Naive thymus-derived CD8-positive, alpha-beta T cell (primary cell): ENCODE results near the gene GABPA. TPM values are rescaled to one million over a fixed set of nuclear protein-coding genes. Genes with fewer than 3 reads are reported as not detected.

Experiments
- ATAC-seq, 2 donors: fragments of 150-1000 bp; cut with Tn5 transposase in 1 of 2; sonication (Bioruptor Pico), chemical (Tn5 transposase) in 1 of 2; 1 replicate in 1 of 2; 2 replicates in 1 of 2; pipeline ENCODE4 v1.10.0; 2021; ENCODE audit warnings: mild to moderate bottlenecking in 2 of 2, moderate library complexity in 2 of 2
- POLR2A ChIA-PET: fragments of 350-600 bp; sonication (Branson Sonifier 250); formaldehyde crosslinking; loops from one replicate; lab custom pipeline; 2021; ENCODE audit warnings: antibody characterized with exemption; lab: Charles Lee
- DNase-seq, 10 donors: peaks; one replicate each; pipeline versions ENCODE4 v3.0.0 to v3.0.0-alpha.2; 2020 to 2022
- H3K27ac Mint-ChIP-seq, 10 donors: one replicate each; pipeline ENCODE4 v1.8.0; 2020 to 2022; ENCODE audit warnings: mild to moderate bottlenecking in 10 of 10, mixed read lengths in 10 of 10, moderate library complexity in 4 of 10, inconsistent platforms in 1 of 10
- H3K27me3 Mint-ChIP-seq, 5 donors: one replicate each; pipeline ENCODE4 v1.8.0; 2021 to 2022; ENCODE audit warnings: mixed read lengths in 5 of 5
- H3K36me3 Mint-ChIP-seq, 3 donors: one replicate each; pipeline ENCODE4 v1.8.0; 2020 to 2022; ENCODE audit warnings: mixed read lengths in 3 of 3, mild to moderate bottlenecking in 2 of 3, inconsistent platforms in 1 of 3
- H3K4me1 Mint-ChIP-seq, 4 donors: one replicate each; pipeline ENCODE4 v1.8.0; 2021 to 2022; ENCODE audit warnings: mixed read lengths in 4 of 4
- H3K4me3 Mint-ChIP-seq, 10 donors: one replicate each; pipeline ENCODE4 v1.8.0; 2020 to 2022; ENCODE audit warnings: mild to moderate bottlenecking in 10 of 10, mixed read lengths in 10 of 10, moderate library complexity in 6 of 10, inconsistent platforms in 1 of 10
- H3K9me3 Mint-ChIP-seq, 9 donors: one replicate each; pipeline ENCODE4 v1.8.0; 2020 to 2022; ENCODE audit warnings: mixed read lengths in 9 of 9, mild to moderate bottlenecking in 3 of 9, inconsistent platforms in 1 of 9, moderate library complexity in 1 of 9
- polyA plus RNA-seq, 3 donors: library from polyadenylated mRNA; unstranded; fragments of 300-500 nt; fragmentation: Illumina TruSeq; gene quantifications; one replicate each; pipeline ENCODE4 v1.2.3, GENCODE V29; 2021
- total RNA-seq, 8 experiments: library from RNA in 2 of 8; stranded (reverse) in 2 of 8; gene quantifications; one replicate each; pipeline ENCODE4 v1.2.3 and lab custom pipeline; 2021 to 2026

GABPA gene
- total and polyA plus RNA-seq, 5 experiments from 2014 or later, result 16.8 to 34.5 (median 18.4) TPM

DNA sequence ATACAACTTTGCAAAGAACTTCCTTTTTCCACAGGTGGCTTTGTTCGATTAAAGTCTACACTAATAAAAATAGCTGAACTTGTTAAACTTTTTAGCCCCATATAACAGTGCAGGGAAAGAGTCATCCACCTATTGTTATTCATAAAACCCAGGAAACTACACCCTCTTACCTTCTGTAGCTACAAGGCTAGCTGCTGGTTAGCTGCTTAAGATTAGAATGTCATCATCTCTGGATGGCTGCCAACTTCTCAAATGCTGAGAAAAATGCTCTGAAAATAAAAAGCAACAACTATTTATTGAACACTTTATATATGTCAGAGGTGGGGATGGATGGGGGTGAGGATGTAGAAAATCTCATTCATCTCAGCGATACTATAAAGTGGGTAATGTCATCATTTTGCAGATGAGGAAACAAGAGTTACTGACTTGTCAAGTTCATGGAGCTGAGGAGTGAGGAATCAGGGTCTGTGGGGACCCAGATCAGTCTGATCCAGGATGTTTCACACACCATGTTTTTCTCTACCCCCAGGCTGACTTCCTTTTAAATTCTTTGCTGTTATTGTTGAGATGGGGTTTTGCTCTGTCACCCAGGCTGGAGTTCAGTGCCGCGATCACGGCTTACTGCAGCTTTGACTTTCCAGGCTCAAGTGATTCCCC, 17.2 kb upstream of the GABPA start:
- H3K27ac Mint-ChIP-seq, result peak overlapping the region in 2 of 10 donors; percentile 33 to 39
- peaks cover 0 to 27% (median 12%) of the 10 kb centered on the region in 3 donors for H3K36me3 Mint-ChIP-seq

DNA sequence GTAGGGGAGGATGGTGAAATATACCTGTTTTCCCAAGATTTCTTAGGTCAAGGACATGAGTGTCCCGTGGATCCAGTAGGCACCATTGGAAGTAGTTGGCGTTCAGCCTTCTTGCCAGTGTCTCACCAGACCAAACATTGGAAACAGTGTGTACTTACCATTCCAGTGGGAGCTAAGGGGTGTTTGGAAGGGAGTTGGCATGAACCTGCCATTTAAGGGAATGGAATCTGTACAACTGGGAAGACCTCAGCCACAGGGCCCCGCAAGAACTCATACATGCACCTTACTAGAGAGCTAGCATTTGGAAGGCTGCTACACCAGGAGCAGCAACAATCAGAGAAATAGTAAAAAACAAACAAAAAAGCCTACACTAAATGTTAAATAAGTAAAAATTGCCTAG, 12.8 kb upstream of the GABPA start:
- DNase-seq (no peak), ATAC-seq (no peak)
- no peaks in the 10 kb centered on the region for H3K9me3 Mint-ChIP-seq
- H3K27ac Mint-ChIP-seq, result peak overlapping the region in 2 of 10 donors; percentile 8 to 81
- peaks cover 0 to 62% (median 28%) of the 10 kb centered on the region in 3 donors for H3K36me3 Mint-ChIP-seq
- POLR2A ChIA-PET, result no interaction called here
- H3K27me3 Mint-ChIP-seq, result no peaks in the 10 kb centered on the region
- no peak overlapping the region for H3K4me3 Mint-ChIP-seq
- H3K4me1 Mint-ChIP-seq, result peaks cover 0 to 2% (median 0%) of the 10 kb centered on the region in 4 donors

More for the DNA sequence above, 17.2 kb upstream of the GABPA start:
- H3K9me3 Mint-ChIP-seq, result no peaks in the 10 kb centered on the region
- DNase-seq (no peak), ATAC-seq (no peak)
- H3K4me1 Mint-ChIP-seq, result peaks cover 0 to 2% (median 0%) of the 10 kb centered on the region in 4 donors
- POLR2A ChIA-PET, result no interaction called here
- H3K4me3 Mint-ChIP-seq, result no peak overlapping the region
- no peaks in the 10 kb centered on the region for H3K27me3 Mint-ChIP-seq

DNA sequence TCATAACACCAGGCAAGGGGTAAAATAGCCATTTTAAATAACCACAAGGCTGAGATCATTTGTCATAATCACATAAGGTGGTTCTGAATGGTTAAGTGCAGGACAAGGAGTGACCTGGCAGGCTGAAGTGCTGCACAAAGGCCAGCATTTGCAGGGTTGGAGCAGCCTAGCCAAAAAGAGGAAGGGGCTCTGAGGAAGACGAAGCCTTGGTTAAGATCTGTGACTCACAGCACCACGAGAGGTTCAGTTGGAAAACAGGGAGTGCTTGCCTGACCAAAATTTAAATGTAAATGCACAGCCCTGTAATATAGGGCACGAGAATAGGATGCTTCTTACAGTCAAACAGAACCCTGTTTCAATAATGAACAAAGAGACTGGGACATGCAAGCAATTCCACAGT, 12.1 kb upstream of the GABPA start:
- Mint-ChIP-seq H3K27ac (peak overlapping the region in 1 of 10 donors; percentile 2), H3K36me3 (peaks cover under 1 to 66% (median 28%) of the 10 kb centered on the region in 3 donors), H3K4me1 (peaks cover 0 to 5% (median under 1%) of the 10 kb centered on the region in 4 donors), H3K9me3 (no peaks in the 10 kb centered on the region), H3K4me3 (no peak overlapping the region), H3K27me3 (no peaks in the 10 kb centered on the region)
- POLR2A ChIA-PET, result no interaction called here
- ATAC-seq, result no peak
- no peak for DNase-seq

DNA sequence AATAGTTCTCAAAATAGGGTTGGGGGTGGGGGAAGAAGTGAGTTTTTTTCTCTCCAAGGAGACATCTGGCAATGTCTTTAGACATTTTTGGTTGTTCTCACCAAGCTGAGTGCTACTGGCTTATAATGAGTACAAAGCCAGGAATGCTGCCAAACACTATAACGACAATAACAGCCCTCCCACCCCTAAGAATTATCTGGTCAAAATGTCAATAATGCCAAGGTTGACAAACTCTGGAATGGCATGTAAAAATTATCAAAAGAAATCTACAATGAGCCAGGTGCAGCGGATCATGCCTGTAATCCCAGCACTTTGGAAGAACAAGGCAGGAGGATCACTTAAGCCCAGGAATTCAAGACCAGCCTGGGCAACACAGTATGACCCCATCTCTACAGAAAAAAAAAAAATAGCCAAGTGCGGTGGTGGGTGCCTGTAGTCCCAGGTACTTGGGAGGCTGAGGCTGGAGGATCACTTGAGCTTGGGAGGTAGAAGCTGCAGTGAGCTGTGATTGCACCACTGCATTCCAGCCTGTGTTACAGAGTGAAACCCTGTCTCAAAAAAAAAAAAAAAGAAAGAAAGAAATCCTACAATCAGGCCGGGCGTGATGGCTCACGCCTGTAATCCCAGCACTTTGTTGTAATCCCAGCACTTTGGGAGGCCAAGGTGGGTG, 2.5 kb upstream of the GABPA start:
- Mint-ChIP-seq H3K36me3 (peaks cover 8 to 38% (median 11%) of the 10 kb centered on the region in 3 donors), H3K4me1 (peaks cover 21 to 62% (median 48%) of the 10 kb centered on the region in 4 donors), H3K27me3 (peaks cover 0 to 1% (median 0%) of the 10 kb centered on the region in 5 donors), H3K27ac (peak overlapping the region in 1 of 10 donors; percentile 77), H3K9me3 (no peaks in the 10 kb centered on the region), H3K4me3 (peak overlapping the region in 4 of 10 donors; percentile 7 to 98 (median 52))
- DNase-seq (no peak), ATAC-seq (no peak)
- POLR2A ChIA-PET, result no interaction called here

GRCh38 chr21:25733859-25734653, 716 bp upstream of the GABPA start:
- H3K9me3 Mint-ChIP-seq, result no peaks in the 10 kb centered on the region
- peak in 1 of 2 donors; percentile 2 for ATAC-seq
- POLR2A ChIA-PET, result interaction anchor here (0.6 to 2.6 kb wide), 6 partner anchors 10 to 172 kb away, joined by 4 to 38 read pairs (median 4); partner anchors contain the start of genes JAM2 and MRPL39

DNA sequence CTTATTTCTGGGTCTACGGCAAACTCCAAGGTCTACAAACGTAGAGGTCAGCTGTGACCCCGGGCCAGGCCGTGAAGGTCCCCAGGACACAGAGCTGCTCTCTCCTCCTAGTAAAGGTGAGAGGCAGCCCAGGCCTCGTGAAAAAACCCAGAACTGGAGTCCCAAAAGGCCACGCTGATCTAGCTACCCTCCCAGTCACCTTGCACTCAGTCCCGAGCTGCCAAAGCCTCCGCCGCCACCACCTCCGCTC, 193 bp upstream of the GABPA start:
- peaks cover 0 to 30% (median 0%) of the 10 kb centered on the region in 3 donors for H3K36me3 Mint-ChIP-seq
- H3K27me3 Mint-ChIP-seq, result peaks cover 0 to 1% (median 0%) of the 10 kb centered on the region in 5 donors
- POLR2A ChIA-PET, result interaction anchor here (0.6 to 2.6 kb wide), 6 partner anchors 9 to 172 kb away, joined by 4 to 38 read pairs (median 4); partner anchors contain the start of genes JAM2 and MRPL39
- peak overlapping the region; percentile 98 to 100 (median 100) for H3K27ac Mint-ChIP-seq
- no peaks in the 10 kb centered on the region for H3K9me3 Mint-ChIP-seq
- H3K4me3 Mint-ChIP-seq, result peak overlapping the region; percentile 93 to 100 (median 100)
- peaks cover 17 to 69% (median 62%) of the 10 kb centered on the region in 4 donors for H3K4me1 Mint-ChIP-seq
- ATAC-seq (no peak), DNase-seq (no peak)

More at GRCh38 chr21:25733859-25734653, 716 bp upstream of the GABPA start:
- H3K36me3 Mint-ChIP-seq, result peaks cover 0 to 31% (median 0%) of the 10 kb centered on the region in 3 donors
- peaks cover 0 to 1% (median 0%) of the 10 kb centered on the region in 5 donors for H3K27me3 Mint-ChIP-seq
- DNase-seq, result peak in 3 of 10 donors; percentile 4 to 34 (median 25)
- H3K4me1 Mint-ChIP-seq, result peaks cover 17 to 64% (median 57%) of the 10 kb centered on the region in 4 donors
- peak overlapping the region; percentile 93 to 100 (median 100) for H3K4me3 Mint-ChIP-seq
- peak overlapping the region; percentile 98 to 100 (median 100) for H3K27ac Mint-ChIP-seq

- Mint-ChIP-seq H3K36me3 (peaks cover 0 to 25% (median 0%) of the 10 kb centered on the region in 3 donors), H3K27ac (peak overlapping the region; percentile 94 to 100 (median 98)), H3K27me3 (peaks cover 0 to 1% (median 0%) of the 10 kb centered on the region in 5 donors), H3K4me3 (peak overlapping the region; percentile 96 to 100 (median 99)), H3K4me1 (peaks cover 17 to 73% (median 64%) of the 10 kb centered on the region in 4 donors), H3K9me3 (no peaks in the 10 kb centered on the region)
- DNase-seq, result peak in 6 of 10 donors; percentile 21 to 85 (median 50)
- POLR2A ChIA-PET, result interaction anchor here (1.1 to 2.6 kb wide), 5 partner anchors 8 to 129 kb away, joined by 3 to 38 read pairs (median 5); partner anchors contain the start of genes JAM2 and MRPL39
- peak in 1 of 2 donors; percentile 2 for ATAC-seq
Measured at GRCh38 chr21:25735646-25736597, 1.1 kb downstream of the GABPA start.

GRCh38 chr21:25737421-25737820, 2.6 kb downstream of the GABPA start:
- peak overlapping the region in 5 of 10 donors; percentile 28 to 100 (median 49) for H3K27ac Mint-ChIP-seq
- peaks cover 20 to 73% (median 66%) of the 10 kb centered on the region in 4 donors for H3K4me1 Mint-ChIP-seq
- no peak for DNase-seq
- H3K9me3 Mint-ChIP-seq, result no peaks in the 10 kb centered on the region
- peaks cover 0 to 1% (median 0%) of the 10 kb centered on the region in 5 donors for H3K27me3 Mint-ChIP-seq
- H3K4me3 Mint-ChIP-seq, result peak overlapping the region in 6 of 10 donors; percentile 36 to 99 (median 98)
- no peak for ATAC-seq
- H3K36me3 Mint-ChIP-seq, result peaks cover 0 to 27% (median 6%) of the 10 kb centered on the region in 3 donors
- POLR2A ChIA-PET, result no interaction called here

- Mint-ChIP-seq H3K4me3 (no peak overlapping the region), H3K27me3 (no peaks in the 10 kb centered on the region), H3K4me1 (peaks cover 5 to 40% (median 37%) of the 10 kb centered on the region in 4 donors), H3K36me3 (peaks cover 3 to 61% (median 10%) of the 10 kb centered on the region in 3 donors), H3K27ac (no peak overlapping the region), H3K9me3 (no peaks in the 10 kb centered on the region)
- DNase-seq (no peak), ATAC-seq (no peak)
- POLR2A ChIA-PET, result interaction anchor here (0.6 to 1.2 kb wide), 3 partner anchors 8 to 181 kb away, joined by 3 to 5 read pairs (median 4); partner anchors contain the start of genes ATP5PF and GABPA
Measured at GRCh38 chr21:25742900-25743299, 8.1 kb downstream of the GABPA start.

GRCh38 chr21:25744854-25745253, 10.1 kb downstream of the GABPA start:
- peaks cover 2 to 29% (median 26%) of the 10 kb centered on the region in 4 donors for H3K4me1 Mint-ChIP-seq

GRCh38 chr21:25750085-25750484, 15.3 kb downstream of the GABPA start:
- POLR2A ChIA-PET, result interaction anchor here (2.8 kb wide), 1 partner anchor 15 kb away, joined by 9 read pairs; the partner anchor contains the start of genes ATP5PF and GABPA
- H3K9me3 Mint-ChIP-seq, result no peaks in the 10 kb centered on the region
- H3K4me1 Mint-ChIP-seq, result peaks cover 5 to 27% (median 14%) of the 10 kb centered on the region in 4 donors
- H3K27ac Mint-ChIP-seq, result peak overlapping the region; percentile 48 to 94 (median 90)
- peaks cover 11 to 72% (median 20%) of the 10 kb centered on the region in 3 donors for H3K36me3 Mint-ChIP-seq
- peak; percentile 56 to 68 for ATAC-seq
- H3K27me3 Mint-ChIP-seq, result no peaks in the 10 kb centered on the region
- peak in 3 of 10 donors; percentile 4 to 17 (median 14) for DNase-seq
- peak overlapping the region in 7 of 10 donors; percentile 31 to 77 (median 54) for H3K4me3 Mint-ChIP-seq

More at GRCh38 chr21:25744854-25745253, 10.1 kb downstream of the GABPA start:
- POLR2A ChIA-PET, result no interaction called here
- DNase-seq, result no peak
- Mint-ChIP-seq H3K27ac (no peak overlapping the region), H3K36me3 (peaks cover 3 to 60% (median 14%) of the 10 kb centered on the region in 3 donors), H3K9me3 (no peaks in the 10 kb centered on the region), H3K27me3 (no peaks in the 10 kb centered on the region), H3K4me3 (no peak overlapping the region)
- no peak for ATAC-seq
